Stimulated activated effector memory CD8-positive, alpha-beta T cell treated with anti-CD3 and anti-CD28 coated beads, Interleukin-12 subunit alpha, Interleukin-12 subunit beta, amount 100 ng/mL, for 72 hours (primary cell): ENCODE data around the gene CERT1.

Experiments used
- ATAC-seq: fragments of 150-1000 bp; cut with Tn5 transposase; 2 replicates; pipeline ENCODE4 v1.10.0; 2021
- DNase-seq, 2 donors: peaks; one replicate each; pipeline ENCODE4 v3.0.0; 2021 to 2022; ENCODE audit warnings: low spot score in 2 of 2
- H3K27ac Mint-ChIP-seq: one replicate; pipeline ENCODE4 v1.8.0; 2022; ENCODE audit warnings: mild to moderate bottlenecking, mixed read lengths
- H3K36me3 Mint-ChIP-seq: one replicate; pipeline ENCODE4 v1.8.0; 2022; ENCODE audit warnings: mild to moderate bottlenecking, mixed read lengths
- H3K4me1 Mint-ChIP-seq: one replicate; pipeline ENCODE4 v1.8.0; 2022; ENCODE audit warnings: mixed read lengths
- H3K4me3 Mint-ChIP-seq: one replicate; pipeline ENCODE4 v1.8.0; 2022; ENCODE audit warnings: mild to moderate bottlenecking, mixed read lengths
- H3K9me3 Mint-ChIP-seq: one replicate; pipeline ENCODE4 v1.8.0; 2022; ENCODE audit warnings: mixed read lengths

CERT1 gene

GRCh38 chr5:75469017-75469416, 42.4 kb downstream of the CERT1 start:
- Mint-ChIP-seq H3K27ac (no peak overlapping the region), H3K36me3 (no peaks in the 10 kb centered on the region), H3K4me3 (no peak overlapping the region), H3K4me1 (peaks cover 33% of the 10 kb centered on the region), H3K9me3 (peaks cover 19% of the 10 kb centered on the region)
- ATAC-seq (no peak), DNase-seq (no peak)

- H3K36me3 Mint-ChIP-seq = no peaks in the 10 kb centered on the region
These were observed 42.8 kb downstream of the CERT1 start for GRCh38 chr5:75468593-75468992.

DNA sequence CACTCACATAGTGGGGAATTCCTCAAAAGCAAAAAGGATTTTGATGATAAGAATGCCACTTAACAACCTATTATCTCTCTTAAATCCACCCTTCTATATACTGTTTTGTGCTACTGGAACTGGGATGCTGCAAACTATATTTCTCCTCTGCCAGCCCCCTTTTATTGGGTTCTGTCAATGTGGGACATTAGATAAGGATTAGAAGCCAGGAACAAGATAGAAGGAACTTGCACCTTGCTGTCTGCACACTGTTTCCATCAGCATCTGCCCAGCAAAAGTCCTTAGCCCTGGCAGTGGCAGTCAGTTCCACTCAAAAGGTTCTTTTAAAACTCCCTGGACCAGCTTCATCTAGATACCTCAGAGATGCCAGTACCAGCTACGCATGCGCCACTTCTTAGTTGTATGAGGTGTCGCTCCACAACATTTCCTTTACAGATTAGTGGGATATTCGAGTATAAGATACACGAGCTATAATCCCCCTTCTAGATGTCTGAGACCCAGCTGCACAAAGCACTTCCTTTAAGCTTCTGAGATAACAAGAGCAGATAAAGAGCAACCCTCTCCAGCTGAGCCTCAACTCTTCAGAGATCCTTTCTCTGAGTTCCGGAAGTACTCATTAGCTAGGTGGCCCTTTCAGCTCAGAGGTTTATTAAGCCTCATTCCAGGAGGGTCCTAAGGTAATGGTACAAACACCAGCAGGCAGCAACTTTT, 45.3 kb downstream of the CERT1 start:
- peaks cover 35% of the 10 kb centered on the region for H3K4me1 Mint-ChIP-seq
- no peak overlapping the region for H3K4me3 Mint-ChIP-seq
- ATAC-seq (no peak), DNase-seq (no peak)
- H3K27ac Mint-ChIP-seq = no peak overlapping the region
- H3K9me3 Mint-ChIP-seq = peaks cover 20% of the 10 kb centered on the region
- H3K36me3 Mint-ChIP-seq = no peaks in the 10 kb centered on the region

More at GRCh38 chr5:75468593-75468992, 42.8 kb downstream of the CERT1 start:
- H3K9me3 Mint-ChIP-seq = peaks cover 19% of the 10 kb centered on the region
- ATAC-seq (no peak), DNase-seq (no peak)
- no peak overlapping the region for H3K4me3 Mint-ChIP-seq
- peaks cover 36% of the 10 kb centered on the region for H3K4me1 Mint-ChIP-seq
- H3K27ac Mint-ChIP-seq = no peak overlapping the region

- H3K4me1 Mint-ChIP-seq = peaks cover 42% of the 10 kb centered on the region
- H3K9me3 Mint-ChIP-seq = peaks cover 16% of the 10 kb centered on the region
- no peak overlapping the region for H3K4me3 Mint-ChIP-seq
- ATAC-seq = no peak
- no peak for DNase-seq
- no peaks in the 10 kb centered on the region for H3K36me3 Mint-ChIP-seq
- H3K27ac Mint-ChIP-seq = no peak overlapping the region
These were observed 45.9 kb downstream of the CERT1 start for GRCh38 chr5:75465480-75465879.

DNA sequence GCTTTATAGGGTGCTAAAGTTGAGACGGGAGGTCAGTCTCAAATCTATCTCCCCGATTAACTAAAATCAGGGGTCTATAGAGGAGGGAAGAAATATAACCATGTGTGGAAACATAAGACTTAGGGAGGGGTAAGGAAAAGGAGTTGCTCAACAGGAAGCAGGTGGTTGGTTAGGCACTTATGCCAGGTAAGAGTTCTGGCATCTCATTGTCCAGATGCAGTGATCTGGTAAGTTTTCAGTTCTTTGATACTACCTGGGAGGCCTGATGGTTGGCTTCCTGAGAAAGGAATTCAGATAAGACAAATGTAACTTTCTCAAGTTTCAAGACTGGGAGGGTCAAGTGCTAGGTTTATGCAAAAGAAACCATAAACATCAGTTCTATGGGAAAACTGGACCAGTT, 47.7 kb downstream of the CERT1 start:
- no peak overlapping the region for H3K27ac Mint-ChIP-seq

DNA sequence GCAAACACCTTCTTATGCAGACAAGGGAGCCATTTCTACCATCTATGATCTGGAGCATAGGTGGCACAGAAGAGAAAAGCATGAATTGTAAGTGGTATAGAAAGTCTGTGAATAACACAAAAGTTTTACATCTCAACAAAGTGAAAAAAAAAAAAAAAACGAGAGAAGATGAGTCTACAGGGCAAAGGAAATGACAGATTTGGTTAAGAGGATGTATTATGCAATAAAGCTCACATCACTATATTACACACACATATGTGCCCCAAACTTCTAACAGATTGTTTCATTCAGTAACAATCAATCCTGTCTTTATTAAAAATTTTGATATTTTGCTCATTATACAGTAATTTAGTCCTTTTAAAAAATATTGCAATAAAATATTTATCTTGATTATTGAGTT, 49.8 kb downstream of the CERT1 start:
- DNase-seq = no peak
- no peak overlapping the region for H3K27ac Mint-ChIP-seq
- peak; percentile 82 for ATAC-seq

More for the DNA sequence above, 47.7 kb downstream of the CERT1 start:
- Mint-ChIP-seq H3K9me3 (peaks cover 4% of the 10 kb centered on the region), H3K4me3 (no peak overlapping the region), H3K36me3 (peaks cover 5% of the 10 kb centered on the region), H3K4me1 (peaks cover 43% of the 10 kb centered on the region)
- ATAC-seq (no peak), DNase-seq (no peak)

DNA sequence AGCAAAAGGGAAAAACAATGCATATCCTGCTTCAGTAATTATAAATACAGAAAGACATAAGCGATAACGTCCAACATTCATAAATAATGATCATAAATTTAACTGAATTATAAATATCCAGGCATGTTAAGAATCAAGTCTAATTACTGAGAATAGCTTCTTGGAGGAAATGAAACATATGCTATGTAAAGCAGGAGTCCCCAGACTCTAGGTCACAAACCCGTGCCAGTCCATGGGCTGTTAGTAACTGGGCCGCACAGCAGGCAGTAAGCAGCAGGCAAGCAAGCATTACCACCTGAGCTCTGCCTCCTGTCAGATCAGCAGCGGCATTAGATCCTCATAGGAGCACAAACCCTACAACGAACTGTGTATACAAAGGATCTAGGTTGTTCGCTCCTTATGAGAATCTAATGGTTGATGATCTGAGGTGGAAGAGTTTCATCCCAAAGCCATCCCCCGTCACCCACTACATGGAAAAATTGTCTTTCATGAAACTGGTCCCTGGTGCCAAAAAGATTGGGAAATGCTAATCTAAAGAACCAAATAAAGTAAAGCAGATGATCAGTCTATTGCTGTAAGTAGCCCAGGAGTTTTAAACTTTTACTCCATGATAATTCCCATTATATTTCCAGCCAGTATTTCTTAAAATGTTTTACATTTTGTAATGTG, 50.4 kb downstream of the CERT1 start:
- Mint-ChIP-seq H3K36me3 (peaks cover 23% of the 10 kb centered on the region), H3K27ac (no peak overlapping the region), H3K4me3 (no peak overlapping the region), H3K4me1 (peaks cover 34% of the 10 kb centered on the region), H3K9me3 (peaks cover 2% of the 10 kb centered on the region)
- DNase-seq (no peak), ATAC-seq (no peak)

More for the DNA sequence above, 49.8 kb downstream of the CERT1 start:
- Mint-ChIP-seq H3K4me1 (peaks cover 37% of the 10 kb centered on the region), H3K36me3 (peaks cover 17% of the 10 kb centered on the region), H3K9me3 (peaks cover 2% of the 10 kb centered on the region), H3K4me3 (no peak overlapping the region)

- Mint-ChIP-seq H3K27ac (no peak overlapping the region), H3K4me3 (no peak overlapping the region), H3K9me3 (peaks cover 2% of the 10 kb centered on the region), H3K36me3 (peaks cover 23% of the 10 kb centered on the region), H3K4me1 (peaks cover 31% of the 10 kb centered on the region)
- ATAC-seq (no peak), DNase-seq (no peak)
These were observed 50.9 kb downstream of the CERT1 start for GRCh38 chr5:75460532-75460931.

- H3K36me3 Mint-ChIP-seq = peaks cover 35% of the 10 kb centered on the region
- ATAC-seq (no peak), DNase-seq (no peak)
- peaks cover 2% of the 10 kb centered on the region for H3K9me3 Mint-ChIP-seq
- peaks cover 18% of the 10 kb centered on the region for H3K4me1 Mint-ChIP-seq
- H3K27ac Mint-ChIP-seq = no peak overlapping the region
- H3K4me3 Mint-ChIP-seq = no peak overlapping the region
These were observed 53.7 kb downstream of the CERT1 start for GRCh38 chr5:75457691-75458090.

GRCh38 chr5:75457161-75457560, 54.3 kb downstream of the CERT1 start:
- peaks cover 13% of the 10 kb centered on the region for H3K4me1 Mint-ChIP-seq
- no peak overlapping the region for H3K27ac Mint-ChIP-seq
- H3K36me3 Mint-ChIP-seq = peaks cover 35% of the 10 kb centered on the region
- H3K4me3 Mint-ChIP-seq = no peak overlapping the region
- ATAC-seq (no peak), DNase-seq (no peak)
- H3K9me3 Mint-ChIP-seq = no peaks in the 10 kb centered on the region

- DNase-seq = no peak
- Mint-ChIP-seq H3K4me1 (no peaks in the 10 kb centered on the region), H3K36me3 (peaks cover 27% of the 10 kb centered on the region), H3K4me3 (no peak overlapping the region), H3K9me3 (peaks cover 6% of the 10 kb centered on the region), H3K27ac (no peak overlapping the region)
- no peak for ATAC-seq
These were observed 61.4 kb downstream of the CERT1 start for GRCh38 chr5:75450069-75450468.

- Mint-ChIP-seq H3K36me3 (peaks cover 15% of the 10 kb centered on the region), H3K27ac (no peak overlapping the region), H3K9me3 (peaks cover 9% of the 10 kb centered on the region), H3K4me3 (no peak overlapping the region), H3K4me1 (no peaks in the 10 kb centered on the region)
- ATAC-seq (no peak), DNase-seq (no peak)
These were observed 65.4 kb downstream of the CERT1 start for GRCh38 chr5:75446068-75446467.

DNA sequence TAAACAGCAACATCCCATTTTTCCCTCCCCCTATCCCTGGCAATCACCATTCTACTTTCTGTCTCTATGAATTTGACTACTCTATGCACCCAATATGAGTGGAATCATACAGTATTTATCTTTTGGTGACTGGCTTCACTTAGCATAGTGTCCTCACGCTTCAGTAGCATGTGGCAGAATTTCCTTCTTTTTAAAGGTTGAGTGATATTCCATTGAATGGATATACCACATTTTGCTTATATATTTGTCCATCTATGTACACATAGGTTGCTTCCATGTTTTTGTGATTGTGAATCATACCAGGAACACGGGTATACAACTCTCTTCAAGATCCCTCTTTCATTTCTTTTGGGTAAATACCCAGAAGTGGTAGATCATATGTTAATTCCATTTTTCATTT, 69.9 kb downstream of the CERT1 start:
- peaks cover 8% of the 10 kb centered on the region for H3K4me1 Mint-ChIP-seq
- DNase-seq (no peak), ATAC-seq (no peak)
- H3K4me3 Mint-ChIP-seq = no peak overlapping the region
- no peak overlapping the region for H3K27ac Mint-ChIP-seq
- no peaks in the 10 kb centered on the region for H3K36me3 Mint-ChIP-seq
- peaks cover 9% of the 10 kb centered on the region for H3K9me3 Mint-ChIP-seq

DNA sequence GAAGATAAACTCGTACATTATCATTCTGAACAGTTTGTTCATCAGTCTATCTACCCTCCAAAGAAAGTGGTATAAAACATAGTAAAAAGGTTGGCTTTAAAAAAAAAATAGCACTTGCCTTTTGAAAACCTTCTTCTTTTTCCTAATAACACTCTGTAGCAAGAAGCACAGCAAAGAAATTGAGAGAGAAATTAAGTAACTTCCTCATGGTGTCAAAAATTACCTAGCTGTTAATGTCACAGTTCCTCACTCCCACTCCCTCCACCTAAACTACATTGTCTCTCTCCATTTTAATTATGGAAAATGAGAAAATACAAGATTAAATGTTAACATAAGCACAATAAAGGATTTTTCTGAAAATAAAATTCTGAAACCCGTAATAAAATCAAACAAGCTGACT, 72.2 kb downstream of the CERT1 start:
- no peak overlapping the region for H3K4me3 Mint-ChIP-seq
- H3K36me3 Mint-ChIP-seq = no peaks in the 10 kb centered on the region
- no peak for DNase-seq
- H3K4me1 Mint-ChIP-seq = peaks cover 20% of the 10 kb centered on the region
- ATAC-seq = no peak
- H3K27ac Mint-ChIP-seq = no peak overlapping the region
- peaks cover 4% of the 10 kb centered on the region for H3K9me3 Mint-ChIP-seq

DNA sequence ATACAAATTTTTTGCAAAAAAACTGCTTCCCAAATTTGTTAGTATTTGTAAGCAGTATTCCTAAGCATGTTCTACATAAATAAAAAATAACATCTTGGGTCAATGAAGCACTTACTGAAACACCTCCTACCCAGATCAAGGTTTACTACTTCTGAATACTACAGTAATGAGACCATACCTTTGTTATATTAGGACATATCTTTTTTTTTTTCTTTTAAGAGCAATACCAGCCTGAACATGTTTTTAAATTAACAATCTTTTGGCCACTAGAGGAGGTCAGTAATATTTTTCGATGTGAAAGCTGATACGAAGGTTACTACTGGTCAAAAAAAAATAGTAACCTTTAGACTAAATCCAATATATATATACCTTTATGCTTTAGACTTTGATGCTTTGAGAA, 72.7 kb downstream of the CERT1 start:
- peaks cover 4% of the 10 kb centered on the region for H3K9me3 Mint-ChIP-seq
- H3K4me3 Mint-ChIP-seq = no peak overlapping the region
- no peak overlapping the region for H3K27ac Mint-ChIP-seq
- DNase-seq = no peak
- H3K36me3 Mint-ChIP-seq = no peaks in the 10 kb centered on the region
- H3K4me1 Mint-ChIP-seq = peaks cover 20% of the 10 kb centered on the region
- ATAC-seq = no peak

GRCh38 chr5:75435096-75435495, 76.3 kb downstream of the CERT1 start:
- DNase-seq = no peak
- no peak overlapping the region for H3K27ac Mint-ChIP-seq
- H3K4me1 Mint-ChIP-seq = peaks cover 12% of the 10 kb centered on the region
- no peaks in the 10 kb centered on the region for H3K9me3 Mint-ChIP-seq
- H3K4me3 Mint-ChIP-seq = no peak overlapping the region
- no peak for ATAC-seq
- H3K36me3 Mint-ChIP-seq = no peaks in the 10 kb centered on the region
